GM23338 (cell line): ENCODE measurements around the gene LARGE1. TPM values are rescaled to one million over a fixed set of nuclear protein-coding genes. Genes with fewer than 3 reads are reported as not detected.

Experiments used
- ATAC-seq: fragments of 200-7000 bp; cut with Tn5 transposase; 3 replicates; pipeline ENCODE4 v1.9.1; 2020
- DNase-seq: peaks from one replicate; pipeline ENCODE4 v3.0.0-alpha.2; 2015; ENCODE audit warnings: low spot score
- H2AFZ ChIP-seq: fragments of 200-600 bp; sonication (generic); 2 replicates; pipeline ENCODE4 v1.8.0; 2016; ENCODE audit warnings: antibody characterized with exemption, mild to moderate bottlenecking, moderate library complexity
- H3F3A ChIP-seq: fragments of 200-600 bp; sonication (generic); replicated peaks from 2 replicates; pipeline ENCODE4 v1.8.0; 2017; ENCODE audit warnings: antibody characterized with exemption, mixed run types, low read depth
- H3K27ac ChIP-seq: fragments of 200-600 bp; sonication (generic); 2 replicates; pipeline ENCODE4 v1.6.1; 2016; ENCODE audit warnings: low read depth
- H3K27me3 ChIP-seq: fragments of 200-600 bp; sonication (generic); 2 replicates; pipeline ENCODE4 v1.8.0; 2016; ENCODE audit warnings: mild to moderate bottlenecking, mixed run types, moderate library complexity; ENCODE audit not compliant: insufficient read depth
- H3K36me3 ChIP-seq: fragments of 200-600 bp; sonication (generic); 2 replicates; pipeline ENCODE4 v1.8.0; 2016; ENCODE audit warnings: mild to moderate bottlenecking; ENCODE audit not compliant: insufficient read depth
- H3K4me1 ChIP-seq: fragments of 200-600 bp; sonication (generic); 2 replicates; pipeline ENCODE4 v1.8.0; 2016; ENCODE audit warnings: mild to moderate bottlenecking, moderate library complexity; ENCODE audit not compliant: insufficient read depth
- H3K4me2 ChIP-seq: fragments of 200-600 bp; sonication (generic); 2 replicates; pipeline ENCODE4 v1.7.1; 2017; ENCODE audit warnings: mixed run types
- H3K4me3 ChIP-seq: fragments of 200-600 bp; sonication (generic); 2 replicates; pipeline ENCODE4 v1.6.1; 2016; ENCODE audit warnings: mixed run types
- H3K79me2 ChIP-seq: fragments of 200-600 bp; sonication (generic); replicated peaks from 2 replicates; pipeline ENCODE4 v1.8.0; 2017; ENCODE audit warnings: mild to moderate bottlenecking; ENCODE audit not compliant: insufficient read depth
- H3K9me2 ChIP-seq: fragments of 200-600 bp; sonication (generic); 2 replicates; pipeline ENCODE4 v1.8.0; 2017; ENCODE audit not compliant: insufficient read depth
- H4K20me1 ChIP-seq: fragments of 200-600 bp; sonication (generic); replicated peaks from 2 replicates; pipeline ENCODE4 v1.8.0; 2017; ENCODE audit warnings: mild to moderate bottlenecking; ENCODE audit not compliant: insufficient read depth
- H3K27ac Mint-ChIP-seq: 2 replicates; pipeline ENCODE4 v1.8.0; 2020; ENCODE audit warnings: inconsistent platforms, mild to moderate bottlenecking, moderate library complexity, mixed read lengths
- H3K27me3 Mint-ChIP-seq: 3 replicates; pipeline ENCODE4 v1.8.0; 2022; ENCODE audit warnings: low read depth, mild to moderate bottlenecking, moderate library complexity, mixed read lengths, inconsistent platforms; ENCODE audit not compliant: insufficient read depth, poor library complexity
- H3K36me3 Mint-ChIP-seq: 3 replicates; pipeline ENCODE4 v1.8.0; 2021; ENCODE audit warnings: low read depth, mild to moderate bottlenecking, inconsistent platforms, moderate library complexity, mixed read lengths
- H3K4me1 Mint-ChIP-seq: 3 replicates; pipeline ENCODE4 v1.8.0; 2020; ENCODE audit warnings: mild to moderate bottlenecking, inconsistent platforms, mixed read lengths
- H3K4me3 Mint-ChIP-seq: 3 replicates; pipeline ENCODE4 v1.8.0; 2021; ENCODE audit warnings: moderate library complexity, mild to moderate bottlenecking, inconsistent platforms, mixed read lengths
- H3K9me3 Mint-ChIP-seq: 3 replicates; pipeline ENCODE4 v1.8.0; 2020; ENCODE audit warnings: moderate library complexity, mild to moderate bottlenecking, inconsistent platforms, mixed read lengths
- EZH2 ChIP-seq: fragments of 200-600 bp; sonication (generic); IDR thresholded peaks from one replicate; pipeline ENCODE4 v1.8.0; 2017; ENCODE audit warnings: antibody characterized with exemption, mild to moderate bottlenecking, low read depth; ENCODE audit not compliant: unreplicated experiment
- EZH2phosphoT487 ChIP-seq: fragments of 200-600 bp; sonication (generic); IDR thresholded peaks from one replicate; pipeline ENCODE4 v1.8.1; 2018; ENCODE audit warnings: antibody characterized with exemption; ENCODE audit not compliant: unreplicated experiment
- POLR2AphosphoS5 ChIP-seq: IDR thresholded peaks from 2 replicates; pipeline ENCODE4 v1.6.1; 2016; ENCODE audit warnings: antibody characterized with exemption, low read depth
- REST ChIP-seq: IDR thresholded peaks from one replicate; pipeline ENCODE4 v1.6.1; 2018; ENCODE audit warnings: antibody characterized with exemption; ENCODE audit not compliant: unreplicated experiment
- ZNF331 ChIP-seq: fragments of 250-450 bp; sonication (Bioruptor Pico); IDR thresholded peaks from 2 replicates; pipeline ENCODE4 v1.5.0; 2020; ENCODE audit warnings: low read depth, mild to moderate bottlenecking, moderate library complexity
- ZNF462 ChIP-seq: fragments of 250-450 bp; sonication (Bioruptor Pico); IDR thresholded peaks from 2 replicates; pipeline ENCODE4 v1.5.0; 2020; ENCODE audit warnings: mild to moderate bottlenecking, moderate library complexity
- polyA plus RNA-seq: library from polyadenylated mRNA; unstranded; fragments of >200 nt; fragmentation: Nextera tagmentation; extraction: Ambion mirVana; gene quantifications from 2 replicates; pipeline ENCODE4 v1.2.1, GENCODE V29; 2016
- total RNA-seq: library from RNA; depleted of rRNA; stranded (reverse); fragments of >200 nt; shearing (Covaris generic); gene quantifications from 2 replicates; pipeline ENCODE4 v1.2.3, GENCODE V29; 2014

Gene LARGE1
- total and polyA plus RNA-seq, 2 experiments from 2014 or later = 12.8 to 75.6 TPM

GRCh38 chr22:33315954-33316353 is 604.3 kb downstream of the LARGE1 start:
- peaks cover 15% of the 10 kb centered on the region for H3K36me3 Mint-ChIP-seq
- ATAC-seq = no peak
- no peak overlapping the region for H3K27ac Mint-ChIP-seq
- Histone ChIP-seq H2AFZ (no peak overlapping the region), H3K36me3 (no peaks in the 10 kb centered on the region), H3K27me3 (no peaks in the 10 kb centered on the region), H3K4me1 (no peaks in the 10 kb centered on the region), H3K4me3 (no peak overlapping the region), H3K4me2 (no peak overlapping the region), H3K9me2 (no peaks in the 10 kb centered on the region), H3F3A (no peaks in the 10 kb centered on the region), H3K27ac (no peak overlapping the region), H3K79me2 (no peaks in the 10 kb centered on the region), H4K20me1 (no peaks in the 10 kb centered on the region; the same call in none of the 2 replicates)
- H3K27me3 Mint-ChIP-seq = peaks cover 13% of the 10 kb centered on the region
- H3K4me3 Mint-ChIP-seq = no peak overlapping the region
- no peak for TF ChIP-seq ZNF331 (CRISPR knock-in tag)
- no peak for TF ChIP-seq REST
- H3K4me1 Mint-ChIP-seq = no peaks in the 10 kb centered on the region
- no peaks in the 10 kb centered on the region; the same call in 2 of the 3 replicates for H3K9me3 Mint-ChIP-seq
- DNase-seq = no peak

GRCh38 chr22:33315117-33315516 is 605.2 kb downstream of the LARGE1 start:
- no peak overlapping the region for H3K27ac Mint-ChIP-seq
- Histone ChIP-seq H3K36me3 (no peaks in the 10 kb centered on the region), H3K27me3 (no peaks in the 10 kb centered on the region), H3K9me2 (no peaks in the 10 kb centered on the region), H3K27ac (no peak overlapping the region), H3F3A (no peaks in the 10 kb centered on the region), H4K20me1 (no peaks in the 10 kb centered on the region; the same call in none of the 2 replicates), H3K79me2 (no peaks in the 10 kb centered on the region), H2AFZ (no peak overlapping the region), H3K4me1 (no peaks in the 10 kb centered on the region), H3K4me3 (no peak overlapping the region), H3K4me2 (no peak overlapping the region)
- H3K4me1 Mint-ChIP-seq = no peaks in the 10 kb centered on the region
- H3K27me3 Mint-ChIP-seq = peaks cover 13% of the 10 kb centered on the region
- ATAC-seq (no peak), DNase-seq (no peak)
- H3K9me3 Mint-ChIP-seq = no peaks in the 10 kb centered on the region; the same call in 2 of the 3 replicates
- TF ChIP-seq POLR2AphosphoS5 (no peak), EZH2 (no peak), ZNF462 (CRISPR knock-in tag) (no peak), EZH2phosphoT487 (no peak)
- H3K4me3 Mint-ChIP-seq = no peak overlapping the region
- peaks cover 15% of the 10 kb centered on the region for H3K36me3 Mint-ChIP-seq
